Neural cell (in vitro differentiated cells): ENCODE measurements around the gene TXN2. TPM values are rescaled to one million over a fixed set of nuclear protein-coding genes. Genes with fewer than 3 reads are reported as not detected.

Source experiments
- H2AFZ ChIP-seq: fragments of 200-600, 300-800 bp; sonication (generic), shearing (Covaris generic); 2 replicates; pipeline ENCODE4 v1.6.0; 2014; ENCODE audit warnings: low read depth, mild to moderate bottlenecking, antibody characterized with exemption, low read length, moderate library complexity
- H3F3A ChIP-seq: fragments of 200-600 bp; shearing (Covaris generic); 2 replicates; pipeline ENCODE4 v1.6.1; 2016; ENCODE audit warnings: mild to moderate bottlenecking, moderate library complexity, mixed read lengths, antibody characterized with exemption, low read length; ENCODE audit not compliant: insufficient read depth, poor library complexity, severe bottlenecking
- H3K27ac ChIP-seq: fragments of 200-600, 300-800 bp; sonication (generic), shearing (Covaris generic); 2 replicates; pipeline ENCODE4 v1.5.1; 2014; ENCODE audit warnings: mild to moderate bottlenecking, low read length, moderate library complexity
- H3K27me3 ChIP-seq: fragments of 300-800, 200-600 bp; sonication (generic), shearing (Covaris generic); 2 replicates; pipeline ENCODE4 v1.6.0; 2014; ENCODE audit warnings: mild to moderate bottlenecking, low read depth, low read length, moderate library complexity; ENCODE audit not compliant: insufficient read depth
- H3K36me3 ChIP-seq: fragments of 300-800, 200-600 bp; sonication (generic), shearing (Covaris generic); 2 replicates; pipeline ENCODE4 v1.5.1; 2014; ENCODE audit warnings: mild to moderate bottlenecking, antibody characterized with exemption, low read length, moderate library complexity; ENCODE audit not compliant: insufficient read depth
- H3K4me2 ChIP-seq: fragments of 300-800, 200-600 bp; sonication (generic), shearing (Covaris generic); 2 replicates; pipeline ENCODE4 v1.6.0; 2014; ENCODE audit warnings: mild to moderate bottlenecking, low read length
- H3K4me3 ChIP-seq: fragments of 300-800, 200-600 bp; sonication (generic), shearing (Covaris generic); 2 replicates; pipeline ENCODE4 v1.5.1; 2014; ENCODE audit warnings: mild to moderate bottlenecking, low read length, moderate library complexity
- H3K79me2 ChIP-seq: fragments of 200-600 bp; shearing (Covaris generic); replicated peaks from 2 replicates; pipeline ENCODE4 v1.6.0; 2014; ENCODE audit warnings: mild to moderate bottlenecking, low read length, moderate library complexity; ENCODE audit not compliant: insufficient read depth
- H3K9ac ChIP-seq: fragments of 300-800, 200-600 bp; sonication (generic), shearing (Covaris generic); 2 replicates; pipeline ENCODE4 v1.6.1; 2016; ENCODE audit warnings: mild to moderate bottlenecking, low read length, mixed read lengths
- H3K9me2 ChIP-seq: fragments of 200-600 bp; shearing (Covaris generic); 2 replicates; pipeline ENCODE4 v1.6.1; 2016; ENCODE audit warnings: mild to moderate bottlenecking, low read length, mixed read lengths; ENCODE audit not compliant: insufficient read depth
- H3K9me3 ChIP-seq: fragments of 200-600, 300-800 bp; sonication (generic), shearing (Covaris generic); 2 replicates; pipeline ENCODE4 v1.6.1; 2016; ENCODE audit warnings: mild to moderate bottlenecking, mixed run types, low read length, moderate library complexity, mixed read lengths
- H4K20me1 ChIP-seq: fragments of 200-600 bp; shearing (Covaris generic); 2 replicates; pipeline ENCODE4 v1.6.1; 2016; ENCODE audit warnings: mild to moderate bottlenecking, mixed run types; ENCODE audit not compliant: insufficient read depth
- EP300 ChIP-seq: fragments of 450-650 bp; conservative IDR thresholded peaks from 2 replicates; pipeline ENCODE4 v1.6.1; 2014; ENCODE audit warnings: antibody characterized with exemption, mild to moderate bottlenecking, moderate library complexity; ENCODE audit not compliant: poor library complexity, severe bottlenecking
- EZH2 ChIP-seq: fragments of 200-600, 300-800 bp; shearing (Covaris generic), sonication (generic); IDR thresholded peaks from 2 replicates; pipeline ENCODE4 v1.6.1; 2014; ENCODE audit warnings: antibody characterized with exemption, low read length, borderline replicate concordance, mild to moderate bottlenecking; ENCODE audit not compliant: insufficient read depth, poor library complexity, severe bottlenecking
- MXI1 ChIP-seq: fragments of 450-650 bp; conservative IDR thresholded peaks from 2 replicates; pipeline ENCODE4 v1.6.1; 2014; ENCODE audit warnings: antibody characterized with exemption, mild to moderate bottlenecking; ENCODE audit not compliant: poor library complexity, severe bottlenecking
- POLR2AphosphoS5 ChIP-seq: IDR thresholded peaks from 2 replicates; pipeline ENCODE4 v1.6.1; 2012
- RAD21 ChIP-seq: fragments of 450-650 bp; conservative IDR thresholded peaks from 2 replicates; pipeline ENCODE4 v1.6.1; 2014; ENCODE audit warnings: antibody characterized with exemption, mild to moderate bottlenecking, moderate library complexity
- SMC3 ChIP-seq: fragments of 450-650 bp; conservative IDR thresholded peaks from 2 replicates; pipeline ENCODE4 v1.6.1; 2014; ENCODE audit warnings: antibody characterized with exemption, mild to moderate bottlenecking, moderate library complexity; ENCODE audit not compliant: poor library complexity
- TAF1 ChIP-seq: IDR thresholded peaks from 2 replicates; pipeline ENCODE4 v1.6.1; 2012; ENCODE audit warnings: low read depth
- polyA plus RNA-seq: library from polyadenylated mRNA; depleted of rRNA; stranded (reverse); fragments of >200 nt; gene quantifications from 2 replicates; pipeline ENCODE4 v1.2.3, GENCODE V29; 2014
- TF ChIP-seq, protein P1 (sequence below): IDR thresholded peaks from 2 replicates; pipeline ENCODE4 v1.6.1; 2012; ENCODE audit warnings: borderline replicate concordance
- TF ChIP-seq, protein P2 (sequence below): fragments of 450-650 bp; IDR thresholded peaks from 2 replicates; pipeline ENCODE4 v1.5.1; 2014; ENCODE audit warnings: antibody characterized with exemption, mild to moderate bottlenecking, moderate library complexity; ENCODE audit not compliant: poor library complexity, severe bottlenecking

The TXN2 gene
- polyA plus RNA-seq, 1 donor from 2014 or later, result 26.2 TPM

DNA sequence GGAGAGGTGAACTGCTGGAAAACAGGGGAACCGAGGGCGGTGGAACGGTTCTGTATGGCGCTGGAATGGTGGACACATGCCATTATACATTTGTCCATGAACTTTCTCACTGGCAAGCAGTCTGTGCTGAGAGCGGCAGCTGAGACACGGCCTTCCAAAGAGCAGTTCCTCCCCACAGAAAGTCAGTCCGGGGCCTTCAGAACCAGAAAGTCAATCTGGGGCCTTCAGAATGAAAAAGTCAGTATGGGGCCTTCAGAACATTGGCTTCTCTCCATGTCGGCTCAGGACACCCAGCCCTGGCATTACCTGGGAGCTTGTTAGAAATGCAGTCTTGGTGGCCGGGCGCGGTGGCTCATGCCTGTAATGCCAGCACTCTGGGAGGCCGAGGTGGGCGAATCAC, 8.8 kb downstream of the TXN2 start:
- Histone ChIP-seq H3K27ac (no peak overlapping the region), H3K9me2 (no peaks in the 10 kb centered on the region), H3K79me2 (no peaks in the 10 kb centered on the region), H3F3A (no peaks in the 10 kb centered on the region), H3K9me3 (no peaks in the 10 kb centered on the region), H3K4me3 (no peak overlapping the region), H3K27me3 (no peaks in the 10 kb centered on the region), H3K9ac (no peak overlapping the region), H2AFZ (no peak overlapping the region), H3K36me3 (peaks cover 5% of the 10 kb centered on the region), H4K20me1 (no peaks in the 10 kb centered on the region), H3K4me2 (no peak overlapping the region)
- TF ChIP-seq EZH2, result no peak
- no peak for TF ChIP-seq POLR2AphosphoS5
- TF ChIP-seq SMC3, result no peak
- TF ChIP-seq TAF1, result no peak
- TF ChIP-seq RAD21, result no peak
- TF ChIP-seq, protein P1, sequence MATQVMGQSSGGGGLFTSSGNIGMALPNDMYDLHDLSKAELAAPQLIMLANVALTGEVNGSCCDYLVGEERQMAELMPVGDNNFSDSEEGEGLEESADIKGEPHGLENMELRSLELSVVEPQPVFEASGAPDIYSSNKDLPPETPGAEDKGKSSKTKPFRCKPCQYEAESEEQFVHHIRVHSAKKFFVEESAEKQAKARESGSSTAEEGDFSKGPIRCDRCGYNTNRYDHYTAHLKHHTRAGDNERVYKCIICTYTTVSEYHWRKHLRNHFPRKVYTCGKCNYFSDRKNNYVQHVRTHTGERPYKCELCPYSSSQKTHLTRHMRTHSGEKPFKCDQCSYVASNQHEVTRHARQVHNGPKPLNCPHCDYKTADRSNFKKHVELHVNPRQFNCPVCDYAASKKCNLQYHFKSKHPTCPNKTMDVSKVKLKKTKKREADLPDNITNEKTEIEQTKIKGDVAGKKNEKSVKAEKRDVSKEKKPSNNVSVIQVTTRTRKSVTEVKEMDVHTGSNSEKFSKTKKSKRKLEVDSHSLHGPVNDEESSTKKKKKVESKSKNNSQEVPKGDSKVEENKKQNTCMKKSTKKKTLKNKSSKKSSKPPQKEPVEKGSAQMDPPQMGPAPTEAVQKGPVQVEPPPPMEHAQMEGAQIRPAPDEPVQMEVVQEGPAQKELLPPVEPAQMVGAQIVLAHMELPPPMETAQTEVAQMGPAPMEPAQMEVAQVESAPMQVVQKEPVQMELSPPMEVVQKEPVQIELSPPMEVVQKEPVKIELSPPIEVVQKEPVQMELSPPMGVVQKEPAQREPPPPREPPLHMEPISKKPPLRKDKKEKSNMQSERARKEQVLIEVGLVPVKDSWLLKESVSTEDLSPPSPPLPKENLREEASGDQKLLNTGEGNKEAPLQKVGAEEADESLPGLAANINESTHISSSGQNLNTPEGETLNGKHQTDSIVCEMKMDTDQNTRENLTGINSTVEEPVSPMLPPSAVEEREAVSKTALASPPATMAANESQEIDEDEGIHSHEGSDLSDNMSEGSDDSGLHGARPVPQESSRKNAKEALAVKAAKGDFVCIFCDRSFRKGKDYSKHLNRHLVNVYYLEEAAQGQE, result no peak
- TF ChIP-seq, protein P2, sequence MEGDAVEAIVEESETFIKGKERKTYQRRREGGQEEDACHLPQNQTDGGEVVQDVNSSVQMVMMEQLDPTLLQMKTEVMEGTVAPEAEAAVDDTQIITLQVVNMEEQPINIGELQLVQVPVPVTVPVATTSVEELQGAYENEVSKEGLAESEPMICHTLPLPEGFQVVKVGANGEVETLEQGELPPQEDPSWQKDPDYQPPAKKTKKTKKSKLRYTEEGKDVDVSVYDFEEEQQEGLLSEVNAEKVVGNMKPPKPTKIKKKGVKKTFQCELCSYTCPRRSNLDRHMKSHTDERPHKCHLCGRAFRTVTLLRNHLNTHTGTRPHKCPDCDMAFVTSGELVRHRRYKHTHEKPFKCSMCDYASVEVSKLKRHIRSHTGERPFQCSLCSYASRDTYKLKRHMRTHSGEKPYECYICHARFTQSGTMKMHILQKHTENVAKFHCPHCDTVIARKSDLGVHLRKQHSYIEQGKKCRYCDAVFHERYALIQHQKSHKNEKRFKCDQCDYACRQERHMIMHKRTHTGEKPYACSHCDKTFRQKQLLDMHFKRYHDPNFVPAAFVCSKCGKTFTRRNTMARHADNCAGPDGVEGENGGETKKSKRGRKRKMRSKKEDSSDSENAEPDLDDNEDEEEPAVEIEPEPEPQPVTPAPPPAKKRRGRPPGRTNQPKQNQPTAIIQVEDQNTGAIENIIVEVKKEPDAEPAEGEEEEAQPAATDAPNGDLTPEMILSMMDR, result no peak

DNA sequence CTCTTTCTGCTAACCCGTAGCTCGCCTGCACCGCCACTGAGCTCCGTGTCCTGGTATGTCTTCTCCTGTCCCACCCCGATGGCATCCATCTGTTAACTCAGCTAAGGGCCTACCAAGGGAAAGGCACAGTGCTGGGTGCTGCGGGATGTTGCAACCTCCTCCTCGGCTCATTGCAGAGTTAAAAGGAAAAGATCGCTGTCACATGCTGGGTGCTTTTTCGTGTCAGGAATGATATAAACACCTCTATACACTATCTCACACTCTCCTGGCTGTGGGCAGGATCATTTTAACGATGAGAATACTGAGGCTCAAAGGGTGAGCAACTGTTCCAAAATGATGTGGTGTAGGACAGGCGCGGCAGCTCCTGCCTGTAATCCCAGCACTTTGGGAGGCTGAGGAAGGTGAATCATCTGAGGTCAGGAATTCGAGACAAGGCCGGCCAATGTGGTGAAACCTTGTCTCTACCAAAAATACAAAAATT, 10.1 kb downstream of the TXN2 start:
- Histone ChIP-seq H3K4me2 (no peak overlapping the region), H2AFZ (no peak overlapping the region), H3K27ac (no peak overlapping the region), H3K36me3 (peaks cover 5% of the 10 kb centered on the region), H3K4me3 (no peak overlapping the region), H3K9me3 (no peaks in the 10 kb centered on the region), H3F3A (no peaks in the 10 kb centered on the region), H3K9ac (no peak overlapping the region), H3K9me2 (no peaks in the 10 kb centered on the region), H4K20me1 (no peaks in the 10 kb centered on the region), H3K27me3 (no peaks in the 10 kb centered on the region), H3K79me2 (no peaks in the 10 kb centered on the region)
- TF ChIP-seq SMC3, result no peak
- TF ChIP-seq TAF1, result no peak
- TF ChIP-seq RAD21, result no peak
- TF ChIP-seq MXI1, result no peak
- no peak for TF ChIP-seq POLR2AphosphoS5
- TF ChIP-seq EZH2, result no peak
- TF ChIP-seq, protein P2, result no peak
- no peak for TF ChIP-seq EP300
- TF ChIP-seq, protein P1, result no peak
